ENCODE measurements around the gene TRRAP.

GRCh38 chr7:98862203-98862602 lies 16.1 kb upstream of the TRRAP start:
- TF ChIP-seq CTCF (IDR thresholded peaks at IDR 0.05): no peak
- no peak for TF ChIP-seq POLR2AphosphoS5 (IDR thresholded peaks at IDR 0.05; ENCODE audit: insufficient read depth in 1 of 2, low read depth in 1 of 2)
- no peak for TF ChIP-seq POLR2A (IDR thresholded peaks at IDR 0.05)

Data from vagina (tissue), 2 donors.